Keratinocyte (primary cell): ENCODE results near the gene DUSP10. TPM values are rescaled to one million over a fixed set of nuclear protein-coding genes. Genes with fewer than 3 reads are reported as not detected.

Source experiments
- DNase-seq: peaks from one replicate; pipeline ENCODE4 v3.0.0-alpha.2; 2011; ENCODE audit warnings: low read depth, missing footprints, low spot score
- FAIRE-seq: peaks from 2 replicates; lab custom pipeline; 2011; peaks lifted over from hg19 to GRCh38; lab: Jason Lieb, UNC
- H2AFZ ChIP-seq: 2 replicates; pipeline ENCODE4 v1.6.0; 2012; ENCODE audit warnings: low read length, control low read depth, inconsistent platforms; ENCODE audit not compliant: control insufficient read depth
- H3K27ac ChIP-seq: 2 replicates; pipeline ENCODE4 v1.5.1; 2011; ENCODE audit warnings: low read length; ENCODE audit not compliant: control insufficient read depth, insufficient read depth
- H3K27me3 ChIP-seq: 3 replicates; pipeline ENCODE4 v1.6.0; 2011; ENCODE audit warnings: low read length; ENCODE audit not compliant: control insufficient read depth, insufficient read depth; ENCODE audit errors: extremely low read depth
- H3K36me3 ChIP-seq, 2 experiments: 2 replicates in 1 of 2; 3 replicates in 1 of 2; pipeline ENCODE4 v1.5.1; 2011; ENCODE audit warnings: low read length in 2 of 2, mild to moderate bottlenecking in 1 of 2; ENCODE audit not compliant: control insufficient read depth in 2 of 2, insufficient read depth in 2 of 2; ENCODE audit errors: extremely low read depth in 1 of 2
- H3K4me1 ChIP-seq: 3 replicates; pipeline ENCODE4 v1.5.1; 2011; ENCODE audit warnings: low read length; ENCODE audit not compliant: control insufficient read depth, insufficient read depth; ENCODE audit errors: extremely low read depth
- H3K4me2 ChIP-seq: 3 replicates; pipeline ENCODE4 v1.6.0; 2011; ENCODE audit warnings: low read depth, low read length; ENCODE audit not compliant: control insufficient read depth, insufficient read depth; ENCODE audit errors: extremely low read depth
- H3K4me3 ChIP-seq, 3 experiments: fragments of 200-600 bp in 1 of 3; sonication (generic) in 1 of 3; 2 replicates in 2 of 3; 3 replicates in 1 of 3; pipeline ENCODE4 v1.5.1; 2011 to 2016; ENCODE audit warnings: low read length in 3 of 3, mild to moderate bottlenecking in 3 of 3, control low read depth in 2 of 3, inconsistent platforms in 1 of 3, low read depth in 1 of 3, mixed read lengths in 1 of 3, mixed run types in 1 of 3, moderate library complexity in 1 of 3; ENCODE audit not compliant: control insufficient read depth in 2 of 3, insufficient read depth in 2 of 3; ENCODE audit errors: extremely low read depth in 1 of 3
- H3K79me2 ChIP-seq: 2 replicates; pipeline ENCODE4 v1.6.0; 2012; ENCODE audit warnings: low read length; ENCODE audit not compliant: control insufficient read depth, insufficient read depth
- H3K9ac ChIP-seq: 3 replicates; pipeline ENCODE4 v1.6.0; 2011; ENCODE audit warnings: low read length; ENCODE audit not compliant: control insufficient read depth, insufficient read depth; ENCODE audit errors: extremely low read depth
- H3K9me1 ChIP-seq: 3 replicates; pipeline ENCODE4 v1.6.0; 2011; ENCODE audit warnings: low read length; ENCODE audit not compliant: control insufficient read depth, insufficient read depth; ENCODE audit errors: extremely low read depth
- H3K9me3 ChIP-seq: 2 replicates; pipeline ENCODE4 v1.5.1; 2012; ENCODE audit warnings: low read depth, low read length; ENCODE audit not compliant: control insufficient read depth
- H4K20me1 ChIP-seq: 3 replicates; pipeline ENCODE4 v1.6.0; 2011; ENCODE audit warnings: low read length; ENCODE audit not compliant: control insufficient read depth, insufficient read depth; ENCODE audit errors: extremely low read depth
- CTCF ChIP-seq, 3 experiments: IDR thresholded peaks in 1 of 3; conservative IDR thresholded peaks in 1 of 3; optimal IDR thresholded peaks in 1 of 3; 2 replicates in 2 of 3; 3 replicates in 1 of 3; pipeline versions ENCODE3 to v1.5.1; 2011; ENCODE audit warnings: low read length in 3 of 3, mild to moderate bottlenecking in 3 of 3, moderate library complexity in 2 of 3, control low read depth in 1 of 3, inconsistent platforms in 1 of 3; ENCODE audit not compliant: insufficient read depth in 2 of 3; ENCODE audit errors: extremely low read depth in 1 of 3
- EZH2 ChIP-seq: IDR thresholded peaks from one replicate; pipeline ENCODE4 v1.6.1; 2012; ENCODE audit warnings: inconsistent platforms, mild to moderate bottlenecking, low read length, moderate library complexity
- dilution Hi-C: fragments of 300-500 bp; cut with MboI; formaldehyde crosslinking; loops from one replicate; pipeline ENCODE4 v1.7.0; 2020; ENCODE audit warnings: low sequenced_read_pairs; ENCODE audit not compliant: extremely low pct_ligation_motif_present
- polyA plus RNA-seq, 5 experiments: library from polyadenylated mRNA; depleted of rRNA in 3 of 5; stranded (reverse) in 3 of 5; stranded (forward) in 1 of 5; unstranded in 1 of 5; fragments of >200 nt; gene quantifications; 1 replicate in 1 of 5; 2 replicates in 3 of 5; 3 replicates in 1 of 5; pipeline versions ENCODE4 v1.2.1 to v1.2.3, GENCODE V29; 2011 to 2012; ENCODE audit warnings: missing spikeins in 2 of 5, low read depth in 1 of 5, low replicate concordance in 1 of 5

Gene DUSP10
- polyA plus RNA-seq, 1 donor (not counting 4 experiments of a cell fraction or from before 2014, with no cell fraction given): 15.1 TPM

GRCh38 chr1:221758455-221758854, 16.6 kb upstream of the DUSP10 start:
- DNase-seq (no peak), FAIRE-seq (peak; percentile 79)
- H3K9ac ChIP-seq: no peak overlapping the region
- H3K9me1 ChIP-seq: no peaks in the 10 kb centered on the region
- H3K4me3 ChIP-seq: no peak overlapping the region
- no peaks in the 10 kb centered on the region for H4K20me1 ChIP-seq
- H3K79me2 ChIP-seq: no peaks in the 10 kb centered on the region
- TF ChIP-seq CTCF (optimal IDR thresholded peaks at IDR 0.05 in 1 of 3, IDR thresholded peaks at IDR 0.05 in 1 of 3, conservative IDR thresholded peaks at IDR 0.05 in 1 of 3; ENCODE audit: extremely low read depth in 1 of 3, insufficient read depth in 2 of 3, low read length in 3 of 3): no peak
- no peak for TF ChIP-seq EZH2
- H3K4me2 ChIP-seq: peak overlapping the region; percentile 7
- peak overlapping the region; percentile 30 for H2AFZ ChIP-seq
- no peak overlapping the region for H3K27ac ChIP-seq
- no peaks in the 10 kb centered on the region for H3K27me3 ChIP-seq
- H3K36me3 ChIP-seq: no peaks in the 10 kb centered on the region
- no peaks in the 10 kb centered on the region for H3K9me3 ChIP-seq
- dilution Hi-C loops: no loop called here
- H3K4me1 ChIP-seq: peaks cover 19% of the 10 kb centered on the region

GRCh38 chr1:221756830-221757551, 15.1 kb upstream of the DUSP10 start:
- Histone ChIP-seq H3K4me1 (peaks cover 19% of the 10 kb centered on the region), H3K79me2 (no peaks in the 10 kb centered on the region), H3K9me3 (no peaks in the 10 kb centered on the region), H2AFZ (no peak overlapping the region), H3K27me3 (no peaks in the 10 kb centered on the region), H3K27ac (no peak overlapping the region), H3K4me2 (no peak overlapping the region), H4K20me1 (no peaks in the 10 kb centered on the region), H3K36me3 (no peaks in the 10 kb centered on the region), H3K4me3 (no peak overlapping the region), H3K9me1 (no peaks in the 10 kb centered on the region), H3K9ac (no peak overlapping the region)
- DNase-seq (no peak), FAIRE-seq (no peak)
- dilution Hi-C loops: no loop called here
- TF ChIP-seq EZH2 (no peak), CTCF (optimal IDR thresholded peaks at IDR 0.05 in 1 of 3, IDR thresholded peaks at IDR 0.05 in 1 of 3, conservative IDR thresholded peaks at IDR 0.05 in 1 of 3; ENCODE audit: extremely low read depth in 1 of 3, insufficient read depth in 2 of 3, low read length in 3 of 3) (no peak)
